Heart left ventricle (tissue), 16 donors: ENCODE results near the gene PVRIG. TPM values are rescaled to one million over a fixed set of nuclear protein-coding genes. Genes with fewer than 3 reads are reported as not detected.
A peak's percentile ranks its signal among the peaks of the same experiment; 100 is the strongest.
"Not testable (repeated sequence)": the region's sequence is repeated elsewhere in the genome, so short reads cannot be mapped to it uniquely, and the experiment has no call there.

Experiments
- ATAC-seq, 4 donors: fragments of 200-7000 bp; cut with Tn5 transposase; one replicate each; pipeline ENCODE4 v1.9.1; 2020 to 2022; ENCODE audit warnings: moderate library complexity in 4 of 4, mild to moderate bottlenecking in 3 of 4, moderate number of reproducible peaks in 1 of 4
- DNase-seq, 5 donors: peaks; one replicate each; pipeline ENCODE4 v3.0.0-alpha.2; 2020
- H3K27ac ChIP-seq, 12 donors: fragments of 200-600 bp; sonication (generic) in 4 of 12; one replicate each; pipeline versions ENCODE4 v1.5.0 to v1.8.0; 2016 to 2022; ENCODE audit warnings: mild to moderate bottlenecking in 2 of 12
- H3K27me3 ChIP-seq, 9 donors: fragments of 200-600 bp; sonication (generic) in 2 of 9; one replicate each; pipeline versions ENCODE4 v1.5.1 to v1.8.0; 2016 to 2022; ENCODE audit warnings: mild to moderate bottlenecking in 3 of 9
- H3K36me3 ChIP-seq, 9 donors: fragments of 200-600 bp; sonication (generic) in 2 of 9; one replicate each; pipeline versions ENCODE4 v1.5.0 to v1.8.0; 2018 to 2022; ENCODE audit warnings: mild to moderate bottlenecking in 2 of 9
- H3K4me1 ChIP-seq, 12 donors: fragments of 200-600 bp; sonication (generic) in 4 of 12; one replicate each; pipeline versions ENCODE4 v1.5.0 to v1.8.0; 2016 to 2022; ENCODE audit warnings: mild to moderate bottlenecking in 3 of 12
- H3K4me3 ChIP-seq, 12 donors: fragments of 200-600 bp; sonication (generic) in 4 of 12; one replicate each; pipeline versions ENCODE4 v1.5.0 to v1.8.0; 2017 to 2022; ENCODE audit warnings: mild to moderate bottlenecking in 9 of 12, moderate library complexity in 4 of 12
- H3K9me3 ChIP-seq, 12 donors: fragments of 200-600 bp; sonication (generic) in 4 of 12; one replicate each; pipeline versions ENCODE4 v1.5.0 to v1.8.0; 2016 to 2022; ENCODE audit warnings: mild to moderate bottlenecking in 1 of 12
- CTCF ChIP-seq, 12 donors: fragments of 200-600 bp; sonication (generic) in 4 of 12; IDR thresholded peaks; one replicate each; pipeline versions ENCODE4 v1.5.0 to v1.8.0; 2018 to 2022; ENCODE audit warnings: antibody characterized with exemption in 12 of 12, mild to moderate bottlenecking in 5 of 12
- POLR2A ChIP-seq, 2 donors: fragments of 450-650 bp; IDR thresholded peaks; one replicate each; pipeline ENCODE4 v1.6.1; 2017; ENCODE audit warnings: antibody characterized with exemption in 2 of 2, mild to moderate bottlenecking in 2 of 2, moderate library complexity in 2 of 2
- WGBS, 4 donors: extraction: QIAGEN DNeasy Blood & Tissue Kit in 2 of 4; methylation state at CpG; one replicate each; pipeline versions ENCODE4 v1.1.5 to v1.1.7; 2013 to 2018; 5-methylcytosine and 5-hydroxymethylcytosine counted together
- intact Hi-C, 10 donors: fragments of 100-400 bp; cut with DNase I; formaldehyde crosslinking; loops; one replicate each; pipeline versions ENCODE4 v1.11.1 to v1.14.2; 2022
- polyA plus RNA-seq, 2 donors: library from polyadenylated mRNA; stranded (reverse); fragments of 200-250 nt; gene quantifications; one replicate each; pipeline ENCODE4 v1.2.3, GENCODE V29; 2013
- total RNA-seq, 9 donors: library from RNA; depleted of rRNA in 2 of 9; stranded (reverse); fragments of >200 nt in 2 of 9; fragmentation: NEBNext Ultra II Directional in 3 of 9; extraction: Animal tissue kit (Norgen Biotek cat#: 25700) in 3 of 9; gene quantifications; one replicate each; pipeline versions ENCODE4 v1.1.0 to v1.2.4, GENCODE V29; 2016 to 2023
- donor health status: ischemic (EF 13 %, LVEDD 7.1; RV severe dilation, severe dysfunction).
- donor health status: healthy with polysubstance abuse.
- donor health status: DM: no; HTN: yes; CAD: no.
- donor health status: DM: no; HTN: no; CAD: no.
- donor health status: ischemic (EF 25% LVEDD 6.9; RV normal size, moderate dysfunction).
- donor health status: ischemic (EF 25% LVEDD 5.7; RV mildly dilated, moderate dysfunction).
- donor health status: healthy.
- donor health status: DM: yes; HTN: yes; CAD: no.
- donor health status: ischemic (EF 35%, LVEDD 5.7; RV mildly dilated, moderate dysfunction).
- donor health status: nonischemic (EF 11% LVEDD 7.7; RV severe dilation, severe dysfunction).
- donor health status: DM: yes; HTN: yes; CAD: no.
- donor health status: PGD.
- donor health status: ischemic (EF 29% LVEDD 5.4; RV normal size, mild dysfunction).
- donor health status: nonischemic (EF 23%, LVEDD 6.1; RV moderate dilation, normal function).

The PVRIG gene
- total and polyA plus RNA-seq, 11 donors = 0.08 to 2.7 (median 0.63) TPM; not detected in 6

GRCh38 chr7:100176096-100177044 lies 43.4 kb upstream of the PVRIG start:
- peak overlapping the region in 4 of 12 donors; percentile 27 to 60 (median 46) for H3K27ac ChIP-seq

GRCh38 chr7:100177045-100178001 lies 42.4 kb upstream of the PVRIG start, which contains the start of the genes GPC2 and STAG3:
TSS of gene GPC2 (minus strand) at chr7:100177381. CDS start at chr7:100177199, 182 bp downstream.
TSS of gene STAG3 (plus strand) at chr7:100177918. CDS start at chr7:100180557, 2,639 bp downstream.
- no peaks in the 10 kb centered on the region for H3K9me3 ChIP-seq
- peak in 1 of 2 donors; percentile 42 for TF ChIP-seq POLR2A (IDR thresholded peaks at IDR 0.05)
- TF ChIP-seq CTCF (IDR thresholded peaks at IDR 0.05) = no peak
- peaks cover 0 to 16% (median 8%) of the 10 kb centered on the region in 12 donors for H3K4me1 ChIP-seq
- peak; percentile 94 to 97 (median 96) for ATAC-seq
- WGBS, 4 donors = 0 to 3% (median 2%) methylated on average over 47 to 78 of the region's 78 CpGs
- peak within 1 kb of the TSS; percentile 28 to 69 (median 51) for H3K4me3 ChIP-seq
- H3K27ac ChIP-seq = peak within 1 kb of the TSS in 4 of 12 donors; percentile 27 to 60 (median 46)
- H3K27me3 ChIP-seq = peaks cover 0 to 9% (median under 1%) of the 10 kb centered on the region in 9 donors
- intact Hi-C loops = loop anchor here in 1 of 10 donors (1.0 kb wide), 1 partner anchor 19 kb away; the partner anchor contains the start of gene TRAPPC14
- H3K36me3 ChIP-seq = no peaks in the 10 kb centered on the region
- peak; percentile 95 to 98 (median 96) for DNase-seq

More at GRCh38 chr7:100176096-100177044, 43.4 kb upstream of the PVRIG start:
- ATAC-seq (no peak), DNase-seq (no peak)
- WGBS, 4 donors = 50 to 57% (median 54%) methylated on average over 14 of the region's 14 CpGs
- peak overlapping the region; percentile 28 to 69 (median 51) for H3K4me3 ChIP-seq
- peaks cover 0 to 21% (median 9%) of the 10 kb centered on the region in 12 donors for H3K4me1 ChIP-seq
- H3K9me3 ChIP-seq = no peaks in the 10 kb centered on the region
- H3K27me3 ChIP-seq = peaks cover 0 to 18% (median 9%) of the 10 kb centered on the region in 9 donors
- no peaks in the 10 kb centered on the region for H3K36me3 ChIP-seq
- intact Hi-C loops = loop anchor here in 1 of 10 donors (1.0 kb wide), 1 partner anchor 18 kb away; the partner anchor contains the start of gene TRAPPC14
- TF ChIP-seq CTCF (IDR thresholded peaks at IDR 0.05) (no peak), POLR2A (IDR thresholded peaks at IDR 0.05) (no peak)

- peaks cover 0 to 16% (median 8%) of the 10 kb centered on the region in 12 donors for H3K4me1 ChIP-seq
- peaks cover 0 to 19% (median 0%) of the 10 kb centered on the region in 9 donors for H3K27me3 ChIP-seq
- WGBS, 4 donors = 94 to 97% (median 95%) methylated on average over 3 of the region's 3 CpGs
- H3K9me3 ChIP-seq, DNase-seq, H3K4me3 ChIP-seq, H3K27ac ChIP-seq, H3K36me3 ChIP-seq, ATAC-seq, intact Hi-C loops: not testable (repeated sequence)
These were observed 39.7 kb upstream of the PVRIG start for GRCh38 chr7:100180084-100180483.

- ATAC-seq, H3K9me3 ChIP-seq, H3K4me1 ChIP-seq, intact Hi-C loops, DNase-seq, H3K4me3 ChIP-seq, H3K36me3 ChIP-seq, H3K27ac ChIP-seq: not testable (repeated sequence)
- WGBS, 4 donors = 78 to 91% (median 83%) methylated on average over 6 of the region's 6 CpGs
- H3K27me3 ChIP-seq = peaks cover 0 to 19% (median 0%) of the 10 kb centered on the region in 9 donors
These were observed 37.1 kb upstream of the PVRIG start for GRCh38 chr7:100182616-100183015.

GRCh38 chr7:100183090-100183489 lies 36.7 kb upstream of the PVRIG start:
- peaks cover 0 to 19% (median 0%) of the 10 kb centered on the region in 9 donors for H3K27me3 ChIP-seq
- intact Hi-C loops, H3K9me3 ChIP-seq, H3K27ac ChIP-seq, H3K4me1 ChIP-seq, H3K36me3 ChIP-seq, H3K4me3 ChIP-seq, ATAC-seq, DNase-seq: not testable (repeated sequence)
- WGBS, 4 donors = 91 to 95% (median 93%) methylated on average over 6 of the region's 6 CpGs
